ENCODE results near the gene CLDN22. TPM values are rescaled to one million over a fixed set of nuclear protein-coding genes. Genes with fewer than 3 reads are reported as not detected.

Gene CLDN22
- total and polyA plus RNA-seq, 2 donors (not counting 1 experiment from before 2014, with no cell fraction given), result not detected

DNA sequence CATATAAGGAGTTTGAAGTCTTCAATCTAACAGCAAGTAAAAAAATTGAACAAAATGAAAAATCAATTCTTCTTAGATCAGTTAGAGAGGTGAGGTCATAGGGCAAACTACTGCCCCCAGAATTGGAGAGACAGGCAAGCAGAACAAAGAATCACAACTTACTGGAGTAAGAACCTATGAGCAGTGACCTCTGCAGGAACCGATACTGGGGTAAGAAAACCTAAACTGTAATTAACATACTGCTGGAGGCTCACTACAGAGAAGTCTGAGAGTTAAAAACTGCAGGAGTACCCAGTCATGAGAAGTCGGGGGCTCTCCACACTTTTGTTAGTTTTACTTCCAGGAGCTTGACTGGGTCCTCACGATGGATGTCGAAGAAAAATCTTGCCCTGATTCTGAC is 16.0 kb downstream of the CLDN22 start:
- ChIA-PET POLR2A (no interaction called here), CTCF (no interaction called here)
- no peaks in the 10 kb centered on the region for H4K20me1 ChIP-seq (ENCODE audit: control insufficient read depth, insufficient read depth, low read length, poor library complexity, severe bottlenecking)
- no peaks in the 10 kb centered on the region for H3K4me1 ChIP-seq (ENCODE audit: control insufficient read depth in 2 of 2, insufficient read depth in 2 of 2, low read length in 2 of 2)
- peaks cover 4% of the 10 kb centered on the region for H3K27me3 Mint-ChIP-seq
- no peaks in the 10 kb centered on the region for H3K79me2 ChIP-seq (ENCODE audit: control insufficient read depth, insufficient read depth, low read length)
- H3K27me3 ChIP-seq (replicated peaks in 1 of 4; ENCODE audit: control extremely low read depth in 1 of 4, control insufficient read depth in 3 of 4, insufficient read depth in 4 of 4, low read length in 3 of 4), result peaks cover 0 to 3% (median 0%) of the 10 kb centered on the region in 4 experiments
- H3K36me3 ChIP-seq (replicated peaks in 1 of 2; ENCODE audit: control extremely low read depth in 1 of 2, control insufficient read depth in 1 of 2, extremely low read depth in 1 of 2, insufficient read depth in 2 of 2, low read length in 1 of 2), result no peaks in the 10 kb centered on the region
- no peaks in the 10 kb centered on the region for H3K4me1 Mint-ChIP-seq
- H3K9ac ChIP-seq (ENCODE audit: low read length), result no peak overlapping the region
- no peak overlapping the region for H3K27ac Mint-ChIP-seq
- DNase-seq (no peak), ATAC-seq (ENCODE audit: low read depth) (no peak)
- WGBS (ENCODE audit: insufficient coverage), result 91% methylated on average over 3 of the region's 4 CpGs
- intact Hi-C loops (cut with micrococcal nuclease), result no loop called here
- no peak overlapping the region for H3K4me3 Mint-ChIP-seq
- no peak for TF ChIP-seq EZH2 (IDR thresholded peaks at IDR 0.05; ENCODE audit: borderline replicate concordance, insufficient read depth, low read depth, low read length, poor library complexity, severe bottlenecking)
- TF ChIP-seq, protein P1, sequence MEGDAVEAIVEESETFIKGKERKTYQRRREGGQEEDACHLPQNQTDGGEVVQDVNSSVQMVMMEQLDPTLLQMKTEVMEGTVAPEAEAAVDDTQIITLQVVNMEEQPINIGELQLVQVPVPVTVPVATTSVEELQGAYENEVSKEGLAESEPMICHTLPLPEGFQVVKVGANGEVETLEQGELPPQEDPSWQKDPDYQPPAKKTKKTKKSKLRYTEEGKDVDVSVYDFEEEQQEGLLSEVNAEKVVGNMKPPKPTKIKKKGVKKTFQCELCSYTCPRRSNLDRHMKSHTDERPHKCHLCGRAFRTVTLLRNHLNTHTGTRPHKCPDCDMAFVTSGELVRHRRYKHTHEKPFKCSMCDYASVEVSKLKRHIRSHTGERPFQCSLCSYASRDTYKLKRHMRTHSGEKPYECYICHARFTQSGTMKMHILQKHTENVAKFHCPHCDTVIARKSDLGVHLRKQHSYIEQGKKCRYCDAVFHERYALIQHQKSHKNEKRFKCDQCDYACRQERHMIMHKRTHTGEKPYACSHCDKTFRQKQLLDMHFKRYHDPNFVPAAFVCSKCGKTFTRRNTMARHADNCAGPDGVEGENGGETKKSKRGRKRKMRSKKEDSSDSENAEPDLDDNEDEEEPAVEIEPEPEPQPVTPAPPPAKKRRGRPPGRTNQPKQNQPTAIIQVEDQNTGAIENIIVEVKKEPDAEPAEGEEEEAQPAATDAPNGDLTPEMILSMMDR (IDR thresholded peaks at IDR 0.05), result no peak
- no peak overlapping the region for H3K4me3 ChIP-seq (ENCODE audit: control extremely low read depth in 1 of 5, extremely low read depth in 1 of 5, insufficient read depth in 1 of 5, low read depth in 2 of 5, low read length in 4 of 5)
- H3K27ac ChIP-seq (ENCODE audit: low read length in 2 of 2), result no peak overlapping the region
- H3K9me3 Mint-ChIP-seq (ENCODE audit: insufficient read depth), result no peaks in the 10 kb centered on the region
- no peak overlapping the region for H3K4me2 ChIP-seq (replicated peaks; ENCODE audit: low read depth, low read length, poor library complexity, severe bottlenecking)
- no peak overlapping the region for H2AFZ ChIP-seq (ENCODE audit: insufficient read depth, low read depth, low read length, poor library complexity, severe bottlenecking)
- no peaks in the 10 kb centered on the region for H3K9me3 ChIP-seq (ENCODE audit: control extremely low read depth in 1 of 3, control insufficient read depth in 2 of 3, insufficient read depth in 1 of 3, low read length in 2 of 3)

DNA sequence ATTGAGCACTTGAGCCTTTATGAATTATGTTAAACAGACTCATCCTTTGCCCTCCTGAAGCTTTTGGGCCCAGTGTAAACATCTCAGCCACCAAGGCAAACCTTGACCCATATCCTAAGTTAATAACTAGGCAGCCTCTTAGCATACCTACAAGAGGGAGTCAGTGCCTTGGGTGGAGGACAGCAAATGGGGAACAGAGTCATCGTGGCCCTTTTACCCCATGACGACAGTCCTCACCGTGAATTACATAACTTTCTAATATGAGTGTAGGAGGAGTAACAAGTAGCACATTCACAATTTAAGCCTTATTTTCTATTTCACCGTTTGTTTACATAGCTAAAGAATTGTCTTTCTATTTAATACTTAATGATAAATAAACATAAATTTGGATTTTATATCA is 16.8 kb downstream of the CLDN22 start:
- Histone ChIP-seq H3K4me2 (replicated peaks; ENCODE audit: low read depth, low read length, poor library complexity, severe bottlenecking) (no peak overlapping the region), H3K79me2 (ENCODE audit: control insufficient read depth, insufficient read depth, low read length) (no peaks in the 10 kb centered on the region), H4K20me1 (ENCODE audit: control insufficient read depth, insufficient read depth, low read length, poor library complexity, severe bottlenecking) (no peaks in the 10 kb centered on the region), H3K27ac (ENCODE audit: low read length in 2 of 2) (no peak overlapping the region), H3K27me3 (replicated peaks in 1 of 4; ENCODE audit: control extremely low read depth in 1 of 4, control insufficient read depth in 3 of 4, insufficient read depth in 4 of 4, low read length in 3 of 4) (peaks cover 0 to 3% (median 0%) of the 10 kb centered on the region in 4 experiments), H2AFZ (ENCODE audit: insufficient read depth, low read depth, low read length, poor library complexity, severe bottlenecking) (no peak overlapping the region), H3K4me1 (ENCODE audit: control insufficient read depth in 2 of 2, insufficient read depth in 2 of 2, low read length in 2 of 2) (no peaks in the 10 kb centered on the region), H3K9me3 (ENCODE audit: control extremely low read depth in 1 of 3, control insufficient read depth in 2 of 3, insufficient read depth in 1 of 3, low read length in 2 of 3) (no peaks in the 10 kb centered on the region), H3K9ac (ENCODE audit: low read length) (no peak overlapping the region), H3K4me3 (ENCODE audit: control extremely low read depth in 1 of 5, extremely low read depth in 1 of 5, insufficient read depth in 1 of 5, low read depth in 2 of 5, low read length in 4 of 5) (no peak overlapping the region), H3K36me3 (replicated peaks in 1 of 2; ENCODE audit: control extremely low read depth in 1 of 2, control insufficient read depth in 1 of 2, extremely low read depth in 1 of 2, insufficient read depth in 2 of 2, low read length in 1 of 2) (no peaks in the 10 kb centered on the region)
- no peaks in the 10 kb centered on the region for H3K9me3 Mint-ChIP-seq (ENCODE audit: insufficient read depth)
- H3K4me3 Mint-ChIP-seq, result no peak overlapping the region
- ChIA-PET CTCF (no interaction called here), POLR2A (no interaction called here)
- ATAC-seq (ENCODE audit: low read depth) (no peak), DNase-seq (no peak)
- peaks cover 8% of the 10 kb centered on the region for H3K27me3 Mint-ChIP-seq
- H3K27ac Mint-ChIP-seq, result no peak overlapping the region
- no peak for TF ChIP-seq EZH2 (IDR thresholded peaks at IDR 0.05; ENCODE audit: borderline replicate concordance, insufficient read depth, low read depth, low read length, poor library complexity, severe bottlenecking)
- TF ChIP-seq, protein P1 (IDR thresholded peaks at IDR 0.05), result no peak
- intact Hi-C loops (cut with micrococcal nuclease), result no loop called here
- no peaks in the 10 kb centered on the region for H3K4me1 Mint-ChIP-seq
- WGBS (ENCODE audit: insufficient coverage), result no CpG with 5 or more reads among the region's 4 CpGs

Data from B cell (primary cell).